ENCODE measurements around the gene KCNG4. TPM values are rescaled to one million over a fixed set of nuclear protein-coding genes. Genes with fewer than 3 reads are reported as not detected.

KCNG4 gene
- total and polyA plus RNA-seq, 2 donors (not counting 1 experiment from before 2014, with no cell fraction given) = not detected

DNA sequence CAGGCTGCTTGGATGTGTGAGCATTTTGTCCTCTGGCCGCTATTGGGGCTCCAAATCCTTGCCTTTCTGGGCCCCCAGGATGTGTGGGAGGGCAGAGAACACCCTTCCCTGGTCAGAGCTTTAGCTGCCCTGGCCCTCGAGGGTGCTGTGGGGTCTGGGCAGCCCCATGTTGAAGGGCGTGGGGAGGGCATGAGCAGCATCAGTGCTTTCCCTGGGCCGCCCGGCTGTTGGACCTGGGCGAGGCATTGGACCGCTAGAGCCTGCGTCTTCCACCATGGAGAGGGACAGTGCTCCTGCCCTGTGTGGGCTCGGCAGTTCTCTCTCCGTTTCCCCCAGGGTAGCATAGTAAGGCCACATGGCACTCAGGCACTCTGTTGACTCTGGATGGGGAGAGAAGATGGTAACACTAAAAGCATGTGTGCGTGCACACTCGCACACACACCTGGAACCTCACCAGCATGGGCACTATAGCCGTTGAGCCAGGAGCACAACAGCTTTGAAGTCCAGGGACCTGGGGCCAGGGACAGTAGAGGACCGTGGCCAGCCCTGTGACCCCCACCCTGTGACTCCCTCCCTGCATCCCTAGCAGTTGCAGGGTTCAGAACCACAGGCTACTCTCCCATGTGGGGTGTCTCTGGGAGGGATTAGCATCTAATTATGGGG is 42.2 kb downstream of the KCNG4 start:
- H3K9ac ChIP-seq (ENCODE audit: insufficient read depth, low read length) = no peak overlapping the region
- no peak overlapping the region for H3K4me3 ChIP-seq (replicated peaks in 1 of 4; ENCODE audit: control extremely low read depth in 1 of 4, insufficient read depth in 1 of 4, low read depth in 3 of 4, low read length in 4 of 4)
- no peaks in the 10 kb centered on the region for H4K20me1 ChIP-seq (ENCODE audit: control insufficient read depth, extremely low read depth, insufficient read depth, low read length)
- H3K79me2 ChIP-seq (ENCODE audit: control insufficient read depth, insufficient read depth, low read length) = no peaks in the 10 kb centered on the region
- H3K27ac ChIP-seq (ENCODE audit: insufficient read depth, low read length) = no peak overlapping the region
- H3K9me3 ChIP-seq (ENCODE audit: control insufficient read depth, insufficient read depth, low read depth, low read length) = no peaks in the 10 kb centered on the region
- TF ChIP-seq CTCF (conservative IDR thresholded peaks at IDR 0.05 in 1 of 2, IDR thresholded peaks at IDR 0.05 in 1 of 2; ENCODE audit: low read depth in 1 of 2, low read length in 2 of 2) (no peak), EZH2 (IDR thresholded peaks at IDR 0.05; ENCODE audit: low read length, missing control alignments) (no peak)
- peaks cover 11% of the 10 kb centered on the region for H3K27me3 ChIP-seq (ENCODE audit: control insufficient read depth, insufficient read depth, low read length)
- H2AFZ ChIP-seq (ENCODE audit: low read length) = no peak overlapping the region
- DNase-seq (ENCODE audit: low read depth in 2 of 2) = no peak
- no peaks in the 10 kb centered on the region for H3K4me1 ChIP-seq (ENCODE audit: control insufficient read depth, extremely low read depth, insufficient read depth, low read length)
- H3K36me3 ChIP-seq (ENCODE audit: control insufficient read depth, insufficient read depth, low read length) = no peaks in the 10 kb centered on the region
- no peak overlapping the region for H3K4me2 ChIP-seq (ENCODE audit: extremely low read depth, insufficient read depth, low read length)

DNA sequence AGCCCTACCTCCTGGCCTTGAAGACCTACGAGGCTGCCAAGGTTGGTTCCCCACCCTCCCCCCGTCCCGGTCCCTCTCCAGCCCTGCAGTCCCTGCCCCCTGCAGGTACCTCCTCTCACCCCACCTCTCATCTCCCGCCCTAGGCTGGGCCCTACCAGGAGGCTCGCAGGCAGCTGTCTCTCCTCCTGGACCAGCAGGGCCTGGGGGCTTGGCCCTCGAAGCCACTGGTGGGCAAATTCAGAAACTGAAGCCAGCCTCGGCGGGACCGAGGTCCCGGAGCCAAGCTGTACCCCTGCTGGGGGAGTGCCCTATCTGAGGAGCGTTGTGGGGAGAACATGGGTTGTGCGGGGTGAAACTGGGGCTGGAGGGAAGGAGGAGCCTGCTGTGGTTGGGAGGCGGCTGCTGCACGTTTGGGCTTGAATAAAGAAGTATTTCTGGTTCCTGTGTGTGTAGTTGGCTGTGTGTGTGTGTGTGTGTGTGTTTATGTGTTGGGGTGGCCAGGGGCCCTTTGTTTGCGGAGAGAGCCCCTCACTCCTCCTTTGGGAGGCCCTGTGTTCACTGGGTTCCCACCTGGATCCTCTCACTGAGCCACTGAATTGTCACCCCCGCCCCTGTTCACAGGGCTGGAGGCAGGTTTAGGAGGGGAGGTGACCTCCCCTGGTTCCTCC is 43.0 kb downstream of the KCNG4 start:
- TF ChIP-seq EZH2 (IDR thresholded peaks at IDR 0.05; ENCODE audit: low read length, missing control alignments) (no peak), CTCF (conservative IDR thresholded peaks at IDR 0.05 in 1 of 2, IDR thresholded peaks at IDR 0.05 in 1 of 2; ENCODE audit: low read depth in 1 of 2, low read length in 2 of 2) (no peak)

DNA sequence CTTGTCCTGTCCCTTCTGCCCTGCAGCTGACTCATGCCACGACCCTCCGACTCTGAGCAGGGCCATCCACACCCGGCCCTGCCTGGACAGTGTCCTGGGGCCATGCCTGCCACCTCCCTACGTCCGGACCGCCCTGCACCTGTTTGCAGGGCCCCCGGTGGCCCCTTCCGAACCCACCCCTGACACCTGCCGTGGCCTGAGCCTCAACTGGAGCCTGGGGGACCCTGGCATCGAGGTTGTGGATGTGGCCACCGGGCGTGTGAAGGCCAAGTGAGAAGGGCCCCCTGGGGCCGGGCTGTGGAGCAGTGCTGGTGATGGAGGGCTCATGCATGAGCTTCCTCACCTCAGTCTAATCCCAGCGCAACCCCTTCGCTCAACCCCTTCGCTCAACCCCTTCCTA is 43.7 kb downstream of the KCNG4 start:
- Histone ChIP-seq H3K27me3 (ENCODE audit: control insufficient read depth, insufficient read depth, low read length) (peaks cover 11% of the 10 kb centered on the region), H4K20me1 (ENCODE audit: control insufficient read depth, extremely low read depth, insufficient read depth, low read length) (no peaks in the 10 kb centered on the region), H3K4me2 (ENCODE audit: extremely low read depth, insufficient read depth, low read length) (no peak overlapping the region), H3K4me3 (replicated peaks in 1 of 4; ENCODE audit: control extremely low read depth in 1 of 4, insufficient read depth in 1 of 4, low read depth in 3 of 4, low read length in 4 of 4) (no peak overlapping the region), H3K27ac (ENCODE audit: insufficient read depth, low read length) (no peak overlapping the region), H2AFZ (ENCODE audit: low read length) (no peak overlapping the region), H3K9me3 (ENCODE audit: control insufficient read depth, insufficient read depth, low read depth, low read length) (no peaks in the 10 kb centered on the region), H3K4me1 (ENCODE audit: control insufficient read depth, extremely low read depth, insufficient read depth, low read length) (no peaks in the 10 kb centered on the region), H3K79me2 (ENCODE audit: control insufficient read depth, insufficient read depth, low read length) (no peaks in the 10 kb centered on the region), H3K9ac (ENCODE audit: insufficient read depth, low read length) (no peak overlapping the region), H3K36me3 (ENCODE audit: control insufficient read depth, insufficient read depth, low read length) (no peaks in the 10 kb centered on the region)
- DNase-seq (ENCODE audit: low read depth in 2 of 2) = no peak
- TF ChIP-seq CTCF (conservative IDR thresholded peaks at IDR 0.05 in 1 of 2, IDR thresholded peaks at IDR 0.05 in 1 of 2; ENCODE audit: low read depth in 1 of 2, low read length in 2 of 2) = no peak
- no peak for TF ChIP-seq EZH2 (IDR thresholded peaks at IDR 0.05; ENCODE audit: low read length, missing control alignments)

More for the DNA sequence above, 43.0 kb downstream of the KCNG4 start:
- Histone ChIP-seq H3K9me3 (ENCODE audit: control insufficient read depth, insufficient read depth, low read depth, low read length) (no peaks in the 10 kb centered on the region), H3K27me3 (ENCODE audit: control insufficient read depth, insufficient read depth, low read length) (peaks cover 11% of the 10 kb centered on the region), H3K9ac (ENCODE audit: insufficient read depth, low read length) (no peak overlapping the region), H3K79me2 (ENCODE audit: control insufficient read depth, insufficient read depth, low read length) (no peaks in the 10 kb centered on the region), H4K20me1 (ENCODE audit: control insufficient read depth, extremely low read depth, insufficient read depth, low read length) (no peaks in the 10 kb centered on the region), H3K36me3 (ENCODE audit: control insufficient read depth, insufficient read depth, low read length) (no peaks in the 10 kb centered on the region), H3K4me3 (replicated peaks in 1 of 4; ENCODE audit: control extremely low read depth in 1 of 4, insufficient read depth in 1 of 4, low read depth in 3 of 4, low read length in 4 of 4) (no peak overlapping the region), H3K27ac (ENCODE audit: insufficient read depth, low read length) (no peak overlapping the region), H2AFZ (ENCODE audit: low read length) (no peak overlapping the region), H3K4me2 (ENCODE audit: extremely low read depth, insufficient read depth, low read length) (no peak overlapping the region), H3K4me1 (ENCODE audit: control insufficient read depth, extremely low read depth, insufficient read depth, low read length) (no peaks in the 10 kb centered on the region)
- DNase-seq (ENCODE audit: low read depth in 2 of 2) = no peak

Measured in fibroblast of lung (primary cell).